T-helper 22 cell (primary cell): ENCODE results near the gene CPD.

ENCODE experiments used
- DNase-seq: peaks from one replicate; pipeline ENCODE4 v3.0.0-alpha.2; 2020; ENCODE audit warnings: low read depth

CPD gene

DNA sequence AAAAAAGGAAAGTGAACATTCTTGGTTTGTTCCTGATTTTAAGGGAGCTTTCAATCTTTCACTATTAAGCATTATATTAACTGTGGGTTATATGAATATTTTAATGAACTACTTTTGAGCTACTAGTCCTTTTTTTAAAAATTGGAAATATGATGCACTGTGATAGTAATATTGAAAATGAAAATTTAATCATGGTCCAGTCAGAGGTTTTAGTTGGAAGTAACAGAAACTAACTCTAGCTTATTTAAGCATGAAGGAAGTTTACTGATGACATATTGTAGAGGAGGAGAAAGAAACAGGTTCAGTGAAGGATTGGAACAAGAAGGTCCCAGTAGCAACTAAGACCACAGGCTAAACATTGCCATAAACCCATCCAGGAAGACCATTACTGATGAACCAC lies 24.0 kb upstream of the CPD start:
- DNase-seq, result no peak

DNA sequence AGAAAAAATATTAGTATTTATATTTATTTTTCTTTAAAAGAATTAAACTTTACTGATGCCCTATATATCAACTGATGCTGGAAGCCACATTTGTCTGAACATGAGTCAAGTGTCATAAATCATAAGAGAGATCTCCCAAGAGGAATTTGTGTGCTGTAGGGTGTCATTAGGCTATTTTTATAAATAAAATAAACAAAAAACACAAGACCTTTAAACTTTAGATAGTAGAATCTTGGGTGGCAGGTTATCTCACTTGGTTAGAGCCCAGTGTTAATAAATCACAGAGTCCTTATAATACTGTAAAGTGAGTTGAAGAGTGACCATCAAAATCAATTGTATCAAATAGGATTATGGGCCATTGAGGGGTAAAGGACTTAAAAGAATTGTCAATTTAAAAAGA lies 21.3 kb upstream of the CPD start:
- no peak for DNase-seq

DNA sequence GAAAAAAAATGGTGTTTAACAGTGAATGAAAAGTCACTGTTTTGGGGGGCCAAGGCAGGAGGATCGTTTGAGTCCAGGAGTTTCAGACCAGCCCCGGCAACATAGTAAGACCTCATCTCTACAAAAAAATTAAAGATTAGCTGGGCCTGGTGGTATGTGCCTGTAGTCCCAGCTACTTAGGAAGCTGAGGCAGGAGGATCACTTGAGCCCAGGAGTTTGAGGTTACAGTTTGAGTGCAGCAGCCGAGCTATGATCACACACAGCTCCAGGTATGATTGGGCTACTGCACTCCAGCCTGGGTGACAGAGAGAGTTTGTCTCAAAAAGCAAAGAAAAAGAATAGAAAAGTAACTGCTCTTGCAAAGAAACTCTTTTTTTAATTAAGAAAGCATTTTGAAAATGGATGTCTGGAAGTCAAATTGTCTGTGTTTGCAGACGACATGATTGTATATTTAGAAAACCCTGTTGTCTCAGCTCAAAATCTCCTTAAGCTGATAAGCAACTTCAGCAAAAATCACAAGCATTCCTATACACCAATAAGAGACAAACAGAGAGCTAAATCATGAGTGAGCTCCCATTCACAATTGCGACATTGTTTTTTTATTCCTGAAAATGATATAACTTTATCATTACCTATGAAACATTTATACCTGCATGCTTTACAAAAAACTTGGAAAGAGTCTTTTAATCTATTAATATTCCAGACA lies 20.5 kb upstream of the CPD start:
- no peak for DNase-seq

DNA sequence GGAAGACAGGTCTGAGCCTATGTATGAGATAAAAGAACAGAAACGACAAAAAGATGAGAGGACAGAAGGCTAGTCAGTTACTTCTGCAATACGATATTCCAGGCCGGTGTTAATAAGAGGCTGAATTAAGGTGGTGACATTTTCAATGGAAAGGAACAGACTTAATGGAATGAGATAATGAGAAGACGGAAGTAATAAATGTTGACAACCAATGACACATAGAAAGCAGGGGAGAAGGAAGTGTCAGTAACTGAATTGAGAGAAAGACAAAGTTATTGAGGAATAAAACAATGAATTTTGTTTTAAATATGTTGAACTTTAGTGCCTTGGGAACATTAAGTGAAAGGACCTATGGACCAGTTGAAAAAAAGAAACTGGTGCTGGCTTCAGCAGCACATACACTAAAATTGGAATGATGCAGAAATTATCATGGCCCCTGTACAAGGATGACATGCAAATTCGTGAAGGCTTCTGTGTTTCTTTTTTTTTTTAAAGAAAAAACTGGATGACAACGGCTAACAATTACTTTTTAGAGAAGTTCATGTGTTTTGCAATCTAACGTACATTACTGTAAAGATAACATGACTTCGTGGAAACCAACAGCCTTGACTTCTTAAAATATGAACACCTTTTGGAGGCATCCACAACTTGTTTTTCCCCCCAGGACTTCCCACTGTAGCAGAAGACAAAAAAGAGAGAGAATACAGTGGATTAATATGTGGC lies 18.5 kb upstream of the CPD start:
- no peak for DNase-seq

DNA sequence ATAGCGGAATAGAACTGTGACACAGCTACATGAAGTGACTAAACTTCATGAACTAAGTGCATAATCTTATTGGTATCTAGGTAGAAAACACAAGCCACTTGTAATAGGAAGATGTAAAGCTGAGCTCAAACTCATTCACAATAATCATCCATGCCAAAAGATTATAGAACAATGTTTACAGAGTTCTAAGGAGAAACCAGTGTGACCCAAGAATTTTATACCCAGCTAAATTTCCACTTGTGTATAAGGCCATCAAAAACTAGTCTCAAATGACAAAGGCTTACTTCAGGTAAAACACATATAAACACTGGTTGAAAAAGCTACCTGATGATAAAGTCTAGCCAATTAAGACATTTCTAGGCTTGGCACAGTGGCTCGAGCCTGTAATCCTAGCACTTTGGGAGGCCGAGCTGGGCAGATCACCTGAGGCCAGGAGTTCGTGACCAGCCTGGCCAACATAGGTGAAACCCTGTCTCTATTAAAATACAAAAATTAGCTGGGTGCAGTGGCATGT lies 16.9 kb upstream of the CPD start:
- no peak for DNase-seq

DNA sequence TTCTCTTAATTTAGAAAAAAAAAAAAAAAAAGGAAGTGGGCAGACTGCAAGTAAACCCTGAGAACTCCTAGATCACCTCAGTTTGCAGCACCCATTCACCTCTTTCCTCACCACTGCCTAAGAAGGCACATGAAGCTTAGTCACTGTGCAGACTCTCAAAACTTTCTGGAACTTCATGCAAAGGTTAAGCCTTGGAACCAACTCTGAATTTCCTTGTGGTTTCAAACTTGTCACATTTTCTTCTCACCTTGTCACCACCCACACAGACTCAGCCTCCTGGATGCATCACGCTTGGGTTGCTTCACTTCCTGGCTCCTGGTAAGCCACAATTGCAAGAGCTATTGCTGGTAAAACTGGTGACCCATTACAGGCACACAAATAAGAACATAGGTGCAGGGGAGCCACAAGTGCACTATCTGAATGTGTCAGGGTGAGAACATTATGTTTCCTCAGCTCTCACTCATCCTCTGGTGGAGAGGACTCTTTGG lies 15.0 kb upstream of the CPD start:
- DNase-seq, result peak; percentile 73

DNA sequence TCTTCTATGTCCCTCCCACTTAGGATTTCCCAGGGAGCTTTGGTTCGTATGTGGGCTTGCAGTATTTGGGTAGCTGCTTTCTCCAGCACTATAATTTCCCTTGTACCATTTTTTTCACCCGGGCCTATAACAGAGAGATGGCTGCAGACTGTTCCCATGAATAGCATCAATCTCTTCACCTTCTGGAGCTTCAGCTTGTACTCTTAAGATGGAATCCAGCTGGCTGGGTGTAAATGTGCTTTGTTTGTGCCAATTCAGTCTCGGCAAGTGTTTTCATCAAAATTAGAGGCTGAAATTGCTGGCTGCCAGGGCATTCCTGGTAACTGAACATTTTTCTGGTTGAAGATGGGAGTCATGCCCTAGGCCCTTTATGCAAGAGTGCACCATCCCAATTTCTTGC lies 12.2 kb upstream of the CPD start:
- no peak for DNase-seq

DNA sequence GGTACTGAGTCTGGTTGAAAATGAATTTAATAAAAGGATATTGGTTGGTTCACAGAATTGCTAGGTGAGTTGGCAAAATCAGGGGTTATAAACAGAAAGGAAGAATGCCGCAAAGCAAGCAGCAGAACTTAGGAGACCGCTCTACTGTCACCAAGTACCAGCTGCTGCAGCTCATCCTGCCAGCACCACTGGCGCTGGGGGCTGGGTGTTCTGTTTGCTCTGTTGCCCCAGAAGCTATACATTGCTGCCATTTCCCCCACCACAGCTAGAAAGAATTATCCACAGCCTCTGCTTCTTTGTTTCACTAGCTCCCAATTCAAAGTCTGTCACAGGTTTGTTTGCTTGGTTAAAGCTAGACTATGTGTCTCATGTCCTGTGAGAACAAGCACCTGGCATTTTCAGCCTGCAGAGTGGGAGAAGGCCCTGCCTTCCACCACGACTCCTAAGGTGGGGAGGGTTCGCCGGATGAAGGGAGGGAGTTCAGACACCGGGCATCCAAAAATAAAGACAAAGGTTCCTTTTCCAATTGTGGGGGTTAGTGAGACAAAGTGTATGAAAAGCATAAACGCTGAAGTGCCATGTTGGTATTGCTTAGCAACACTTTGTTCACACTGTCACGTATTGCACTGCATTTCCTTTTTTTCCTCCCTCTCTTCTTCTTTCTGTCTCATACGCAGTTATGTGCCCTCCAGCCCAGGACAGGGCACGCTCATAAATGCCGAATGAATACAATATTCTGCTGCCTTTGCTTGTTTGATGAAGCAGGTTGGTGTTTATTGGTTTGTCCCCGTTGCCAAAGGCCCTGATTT lies 9.6 kb upstream of the CPD start:
- no peak for DNase-seq

DNA sequence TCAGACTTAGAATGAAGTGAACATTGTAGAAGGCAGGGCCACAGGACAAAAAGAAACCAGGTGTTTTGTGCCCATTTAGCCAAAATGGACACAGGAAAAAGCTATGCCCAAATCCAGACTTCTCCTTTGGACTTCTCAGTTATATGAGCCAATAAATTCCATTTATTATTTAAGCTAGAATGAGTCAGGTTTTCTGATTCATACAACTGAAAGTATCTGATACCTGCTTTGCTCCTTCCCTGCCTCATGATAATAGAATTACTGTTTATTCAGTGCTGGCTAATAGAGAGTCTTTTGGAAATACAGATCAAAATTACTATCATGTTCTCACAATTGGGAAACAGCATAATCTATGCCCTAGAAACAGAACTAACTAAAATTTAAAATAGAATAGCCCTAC lies 8.7 kb upstream of the CPD start:
- DNase-seq, result no peak

DNA sequence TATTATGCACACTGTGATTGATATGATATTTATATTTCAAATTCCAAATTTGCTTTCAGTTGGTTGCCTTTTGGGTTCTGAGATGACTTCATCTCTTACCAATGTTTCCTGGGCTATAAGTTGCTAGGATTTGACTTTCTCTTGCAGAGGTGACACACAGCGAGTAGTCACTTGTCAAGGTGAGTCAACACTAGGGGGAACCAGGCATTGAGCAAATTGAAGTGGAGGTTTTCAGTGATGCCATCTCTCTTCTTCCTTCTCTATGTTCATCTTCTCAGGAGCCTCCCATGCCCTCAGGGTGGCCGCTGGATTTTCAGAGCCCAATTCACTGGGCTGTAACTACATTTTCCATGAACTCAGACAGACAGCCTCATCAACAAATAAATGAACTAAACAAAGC lies 6.0 kb upstream of the CPD start:
- no peak for DNase-seq

DNA sequence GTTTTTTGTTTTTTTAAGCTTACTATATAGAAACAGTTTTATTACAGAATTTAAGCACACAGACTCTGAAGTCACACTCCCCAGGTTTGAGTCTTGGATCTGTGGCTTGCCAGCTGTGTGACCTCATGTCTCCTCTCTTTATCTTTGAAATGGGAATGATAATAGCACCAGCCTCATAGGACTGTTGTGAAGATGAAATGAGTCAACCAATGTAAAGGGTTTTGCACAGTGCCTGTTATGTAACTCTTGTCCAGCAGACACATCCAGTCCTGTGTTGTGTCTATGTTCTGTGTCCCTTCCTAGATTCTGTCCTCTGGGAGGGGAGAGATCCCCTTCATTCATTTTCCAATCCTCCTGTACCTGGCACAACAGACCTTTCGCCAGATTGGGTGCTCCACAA lies 3.1 kb upstream of the CPD start:
- DNase-seq, result no peak

DNA sequence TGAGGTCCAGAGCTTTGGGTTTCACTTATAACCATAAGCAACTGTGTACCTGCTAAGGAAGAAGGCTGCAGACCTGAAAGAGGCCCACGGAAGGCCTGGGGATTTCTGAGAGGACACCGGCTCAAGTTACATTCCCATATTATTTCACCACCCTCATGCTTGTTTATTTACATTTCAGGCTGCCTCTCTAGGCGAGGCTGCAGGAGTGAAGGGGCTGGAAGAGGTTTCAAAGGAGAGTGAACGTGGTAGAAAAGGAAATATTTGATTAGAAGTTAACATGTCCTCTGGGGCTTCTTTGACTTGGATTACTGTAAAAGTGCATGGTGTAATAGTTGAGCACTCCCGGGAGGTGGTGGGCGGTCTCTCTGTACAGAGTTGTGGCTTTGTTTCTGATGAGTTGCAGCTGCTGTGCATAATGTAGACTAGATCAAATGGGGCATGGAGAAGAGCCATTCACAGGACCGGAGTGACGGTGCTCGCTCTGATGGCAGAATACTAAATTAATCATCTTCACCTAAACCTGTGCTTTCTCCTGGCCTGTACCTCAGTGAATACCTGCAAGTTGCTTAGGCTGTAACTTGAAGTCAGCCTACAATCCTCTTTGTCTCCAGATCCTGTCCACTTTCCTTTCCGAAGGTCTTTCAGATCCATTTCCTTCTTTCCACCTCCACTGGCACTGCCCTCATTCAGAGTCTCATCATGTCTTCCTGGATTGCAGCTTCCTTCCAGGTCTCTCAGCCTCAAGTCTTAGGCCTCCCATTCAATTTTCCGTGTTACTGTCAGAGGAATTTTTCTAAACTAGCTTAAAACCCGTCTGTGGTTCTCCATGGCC lies 1.9 kb upstream of the CPD start:
- DNase-seq, result no peak

DNA sequence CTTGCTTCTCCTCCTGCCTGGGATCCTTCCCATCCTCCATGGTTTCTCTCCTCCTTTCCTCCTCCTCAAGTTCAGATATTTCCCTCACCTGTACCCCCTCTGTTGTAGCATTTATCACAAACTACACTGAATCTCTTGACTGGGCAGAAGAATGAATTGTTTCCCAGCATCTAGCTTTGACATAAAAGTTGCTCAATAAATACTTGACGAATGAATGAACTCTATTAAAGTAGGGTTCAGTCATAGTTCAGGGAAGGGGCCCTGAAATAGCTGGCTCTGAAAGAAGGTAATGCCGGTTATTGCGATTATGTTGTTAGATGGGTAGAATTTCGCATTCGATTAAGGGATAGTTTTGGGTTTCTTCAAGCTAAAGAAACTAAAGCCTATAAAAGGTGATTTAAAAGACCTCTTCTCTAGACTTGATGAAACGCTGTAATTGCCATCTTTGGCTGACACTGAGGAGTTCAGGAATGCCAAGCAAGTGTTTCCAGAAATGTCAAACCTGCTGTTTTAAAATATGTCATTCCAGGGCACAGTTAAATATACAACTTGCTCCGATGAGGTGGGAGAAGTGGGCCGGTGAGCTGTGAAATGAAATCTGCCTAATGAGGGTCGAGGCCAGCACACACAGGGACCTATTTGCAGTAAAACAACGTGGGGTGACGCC lies 1.0 kb upstream of the CPD start:
- no peak for DNase-seq

DNA sequence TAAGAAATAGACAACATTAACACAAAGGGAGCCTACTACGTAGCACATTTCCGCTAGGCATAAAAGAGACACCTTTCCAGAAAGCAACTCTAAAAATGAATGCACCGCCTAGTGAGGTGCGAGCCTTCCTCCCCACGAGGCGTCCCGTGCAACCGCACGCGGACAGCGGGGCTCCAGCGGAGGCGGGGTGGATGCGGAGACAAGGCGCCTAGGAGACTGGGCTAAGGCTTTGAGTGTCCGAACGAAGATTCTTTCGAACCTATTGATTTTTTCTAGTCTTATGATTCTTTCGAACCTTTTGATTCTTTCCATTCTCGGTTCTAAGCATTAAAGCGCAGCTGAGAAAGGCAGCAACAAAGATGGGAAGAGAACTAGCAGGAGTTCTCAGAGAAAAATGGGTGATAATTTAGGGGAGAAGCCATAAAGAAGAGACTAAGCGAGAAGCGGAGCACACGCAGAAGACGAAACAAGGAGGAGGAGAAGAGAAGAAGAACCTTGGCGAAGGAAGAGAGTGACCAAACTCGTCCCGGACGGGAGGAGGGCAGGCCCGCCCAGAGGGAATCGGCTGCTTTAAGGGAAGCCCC lies 394 bp upstream of the CPD start:
- peak; percentile 23 for DNase-seq

DNA sequence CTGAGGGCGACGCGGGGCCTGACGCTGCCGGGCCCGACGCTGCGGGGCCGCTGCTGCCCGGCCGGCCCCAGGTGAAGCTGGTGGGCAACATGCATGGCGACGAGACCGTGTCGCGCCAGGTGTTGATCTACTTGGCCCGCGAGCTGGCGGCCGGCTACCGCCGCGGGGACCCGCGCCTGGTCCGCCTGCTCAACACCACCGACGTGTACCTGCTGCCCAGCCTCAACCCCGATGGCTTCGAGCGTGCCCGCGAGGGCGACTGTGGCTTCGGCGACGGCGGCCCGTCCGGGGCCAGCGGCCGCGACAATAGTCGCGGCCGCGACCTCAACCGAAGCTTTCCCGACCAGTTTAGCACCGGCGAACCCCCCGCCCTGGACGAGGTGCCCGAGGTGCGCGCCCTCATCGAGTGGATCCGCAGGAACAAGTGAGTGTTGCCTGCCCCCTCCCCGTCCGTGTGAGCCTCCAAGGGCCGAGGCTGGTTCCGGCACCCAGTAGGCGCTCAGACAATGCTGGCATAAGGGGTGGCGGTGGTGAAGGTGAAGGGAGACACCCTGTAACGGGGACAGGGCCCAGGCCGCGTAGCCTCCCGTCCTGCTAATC lies 676 bp downstream of the CPD start:
- DNase-seq, result no peak

DNA sequence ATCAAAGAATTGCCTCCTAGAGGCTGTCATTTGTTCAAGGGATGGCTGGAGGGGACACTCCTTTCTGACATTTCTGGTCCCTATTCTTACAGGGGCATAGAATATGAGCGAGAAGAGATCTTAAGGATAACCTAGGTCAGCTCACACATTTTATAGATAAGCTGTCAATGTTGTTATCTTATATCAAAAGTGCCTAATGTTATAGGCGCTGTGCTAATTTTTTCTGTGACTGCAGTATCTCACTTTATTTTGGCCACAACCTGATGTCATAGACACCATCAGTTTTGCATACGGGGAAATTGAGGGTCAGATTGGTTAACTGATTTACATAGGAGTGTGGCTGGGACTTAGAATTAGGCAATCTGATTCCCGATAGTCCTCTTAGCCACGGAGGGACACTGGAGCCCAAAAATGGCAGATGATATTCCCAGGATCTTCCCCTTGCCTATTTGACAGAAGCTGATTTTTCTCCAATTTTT lies 1.2 kb downstream of the CPD start:
- DNase-seq, result no peak

DNA sequence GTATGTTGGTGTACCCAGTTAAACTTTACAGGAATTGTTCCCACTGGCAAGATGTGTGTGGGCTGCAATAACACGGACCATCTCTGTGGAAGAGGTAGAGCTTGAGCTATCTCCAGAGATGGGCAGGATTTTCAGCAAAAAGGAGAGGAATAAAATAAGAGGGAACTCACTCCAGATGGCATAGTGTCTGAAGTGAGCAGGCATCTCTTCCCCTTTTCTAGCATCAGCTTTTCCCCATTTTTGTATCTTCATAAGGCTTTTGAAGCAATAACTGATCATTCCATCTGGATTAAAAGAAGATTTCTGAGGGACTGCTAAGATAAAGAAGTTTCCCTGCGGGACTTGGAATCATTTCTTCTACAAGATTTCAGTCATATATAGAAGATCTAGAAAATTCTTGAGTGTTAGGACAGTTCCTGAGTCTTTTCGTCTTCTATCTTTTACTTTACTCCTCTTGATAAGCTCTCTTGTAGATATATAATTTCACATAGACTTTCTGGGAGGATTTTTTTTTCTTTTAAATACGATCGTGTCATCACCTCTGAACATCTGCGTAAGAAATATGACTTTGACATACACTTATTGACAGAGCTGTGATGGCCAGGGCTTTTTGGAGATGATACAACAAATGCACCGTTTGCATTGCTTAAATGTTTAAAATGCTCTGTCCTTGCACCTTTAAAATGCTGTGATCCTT lies 2.1 kb downstream of the CPD start:
- DNase-seq, result no peak

DNA sequence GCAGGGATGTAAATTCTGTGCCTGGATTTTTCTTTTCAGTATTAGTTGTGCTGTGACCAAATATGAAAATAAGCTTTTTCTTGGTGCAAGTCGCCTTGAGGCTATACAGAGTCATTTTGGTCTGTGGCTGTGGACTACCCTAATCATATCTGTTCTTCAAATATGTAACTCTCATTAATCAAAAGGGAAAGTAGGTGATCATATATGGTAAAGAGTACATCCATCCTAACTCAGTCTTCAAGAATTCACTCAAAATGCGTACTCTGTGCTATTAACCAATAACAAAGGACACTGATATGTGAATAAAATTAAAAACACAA lies 2.6 kb downstream of the CPD start:
- no peak for DNase-seq

DNA sequence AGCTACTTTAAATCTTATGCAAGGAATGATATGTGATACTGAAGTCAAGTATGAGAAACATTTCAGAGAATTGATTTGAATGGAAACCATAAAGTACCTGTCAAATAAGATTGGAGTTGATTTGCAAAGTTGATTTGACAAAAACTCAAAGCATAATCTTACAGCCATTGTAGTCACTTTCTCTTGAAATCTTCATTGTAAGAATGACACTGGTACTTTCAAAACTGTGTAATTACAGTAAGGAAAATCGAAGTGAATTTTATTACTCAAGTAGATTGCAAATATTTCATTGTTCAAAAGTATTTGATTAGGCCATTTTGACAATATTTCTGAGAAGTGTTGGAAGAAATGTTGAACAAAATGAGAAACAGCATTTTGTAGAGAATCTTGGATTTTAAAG lies 3.6 kb downstream of the CPD start:
- DNase-seq, result no peak
